ENCODE results near the gene ABI2. TPM values are rescaled to one million over a fixed set of nuclear protein-coding genes. Genes with fewer than 3 reads are reported as not detected.
A peak's percentile ranks its signal among the peaks of the same experiment; 100 is the strongest.

ABI2 gene
- total and polyA plus RNA-seq, 12 donors, result 10.2 to 61.2 (median 33.7) TPM

- Histone ChIP-seq H3K27ac (no peak overlapping the region), H3K36me3 (replicated peaks in 1 of 2) (peaks cover 0 to 17% of the 10 kb centered on the region in 2 donors), H3K4me3 (no peak overlapping the region), H3K9me3 (replicated peaks in 1 of 3) (no peaks in the 10 kb centered on the region), H3K27me3 (no peaks in the 10 kb centered on the region), H3K4me1 (replicated peaks in 1 of 2) (peaks cover 0 to 14% of the 10 kb centered on the region in 2 donors)
- WGBS, 4 donors, result 90 to 100% (median 92%) methylated on average over 1 of the region's 1 CpG
- TF ChIP-seq CTCF (IDR thresholded peaks at IDR 0.05), result no peak
- TF ChIP-seq POLR2A (IDR thresholded peaks at IDR 0.05), result no peak
- intact Hi-C loops (cut with DNase I), result no loop called here
- no peak for DNase-seq
Measured at GRCh38 chr2:203451689-203452088, 123.5 kb downstream of the ABI2 start.

- peak in 3 of 7 donors; percentile 33 to 45 (median 40) for DNase-seq
- Histone ChIP-seq H3K4me1 (replicated peaks in 1 of 2) (peaks cover 0 to 14% of the 10 kb centered on the region in 2 donors), H3K9me3 (replicated peaks in 1 of 3) (no peaks in the 10 kb centered on the region), H3K27me3 (no peaks in the 10 kb centered on the region), H3K4me3 (no peak overlapping the region), H3K36me3 (replicated peaks in 1 of 2) (peaks cover 0 to 29% of the 10 kb centered on the region in 2 donors), H3K27ac (peak overlapping the region in 1 of 5 donors; percentile 20)
- WGBS, 4 donors, result 2 to 13% (median 7%) methylated on average over 1 of the region's 1 CpG
- intact Hi-C loops (cut with DNase I), result no loop called here
- TF ChIP-seq POLR2A (IDR thresholded peaks at IDR 0.05) (no peak), CTCF (IDR thresholded peaks at IDR 0.05) (peak; percentile 60 to 80 (median 73))
Measured at GRCh38 chr2:203453858-203454451, 125.8 kb downstream of the ABI2 start.

GRCh38 chr2:203455209-203455608 lies 127.0 kb downstream of the ABI2 start:
- TF ChIP-seq CTCF (IDR thresholded peaks at IDR 0.05) (no peak), POLR2A (IDR thresholded peaks at IDR 0.05) (no peak)
- no peaks in the 10 kb centered on the region for H3K9me3 ChIP-seq (replicated peaks in 1 of 3)
- intact Hi-C loops (cut with DNase I), result no loop called here
- no peaks in the 10 kb centered on the region for H3K27me3 ChIP-seq
- peaks cover 0 to 41% of the 10 kb centered on the region in 2 donors for H3K36me3 ChIP-seq (replicated peaks in 1 of 2)
- no peak for DNase-seq
- H3K4me3 ChIP-seq, result no peak overlapping the region
- H3K27ac ChIP-seq, result no peak overlapping the region
- H3K4me1 ChIP-seq (replicated peaks in 1 of 2), result peaks cover 0 to 14% of the 10 kb centered on the region in 2 donors
- WGBS, 4 donors, result 68 to 86% (median 79%) methylated on average over 3 of the region's 3 CpGs

GRCh38 chr2:203461746-203462145 lies 133.6 kb downstream of the ABI2 start:
- peaks cover 0 to 44% of the 10 kb centered on the region in 2 donors for H3K36me3 ChIP-seq (replicated peaks in 1 of 2)
- H3K4me3 ChIP-seq, result no peak overlapping the region
- peaks cover 0 to 8% of the 10 kb centered on the region in 2 donors for H3K4me1 ChIP-seq (replicated peaks in 1 of 2)
- intact Hi-C loops (cut with DNase I), result no loop called here
- no peaks in the 10 kb centered on the region for H3K27me3 ChIP-seq
- DNase-seq, result no peak
- H3K9me3 ChIP-seq (replicated peaks in 1 of 3), result no peaks in the 10 kb centered on the region
- no peak overlapping the region for H3K27ac ChIP-seq
- TF ChIP-seq CTCF (IDR thresholded peaks at IDR 0.05) (no peak), POLR2A (IDR thresholded peaks at IDR 0.05) (no peak)
